GM21367 (cell line): ENCODE results near the gene KRTAP10-5.

ENCODE experiments used
- ATAC-seq: cut with Tn5 transposase; IDR thresholded peaks from one replicate; pipeline ENCODE4 v1.9.1; 2021; ENCODE audit not compliant: unreplicated experiment

The KRTAP10-5 gene

GRCh38 chr21:44531606-44532564 is 48.5 kb downstream of the KRTAP10-5 start:
- ATAC-seq, result no peak

- no peak for ATAC-seq
Observed at GRCh38 chr21:44530903-44531605, 49.4 kb downstream of the KRTAP10-5 start.

- ATAC-seq, result no peak
Observed at GRCh38 chr21:44530221-44530902, 50.0 kb downstream of the KRTAP10-5 start.

- no peak for ATAC-seq
Observed at GRCh38 chr21:44529503-44530125, 50.8 kb downstream of the KRTAP10-5 start.
